H9 (cell line): ENCODE results near the gene DMRT1. TPM values are rescaled to one million over a fixed set of nuclear protein-coding genes. Genes with fewer than 3 reads are reported as not detected.
"Not testable (repeated sequence)": the region's sequence is repeated elsewhere in the genome, so short reads cannot be mapped to it uniquely, and the experiment has no call there.

ENCODE experiments used
- DNase-seq: peaks from one replicate; pipeline ENCODE4 v3.0.0-alpha.2; 2017
- H2AFZ ChIP-seq: one replicate; pipeline ENCODE4 v1.6.1; 2013; ENCODE audit warnings: mild to moderate bottlenecking, low read length, control low read depth, moderate library complexity
- H2AK5ac ChIP-seq: 2 replicates; pipeline ENCODE4 v1.6.1; 2013; ENCODE audit warnings: low read length, control low read depth, mixed read lengths; ENCODE audit not compliant: insufficient read length
- H2BK120ac ChIP-seq: one replicate; pipeline ENCODE4 v1.6.1; 2013; ENCODE audit warnings: low read depth, mild to moderate bottlenecking, low read length, control low read depth, inconsistent platforms; ENCODE audit not compliant: poor library complexity, severe bottlenecking
- H2BK12ac ChIP-seq: 2 replicates; pipeline ENCODE4 v1.6.1; 2013; ENCODE audit warnings: low read length, control low read depth, mixed read lengths, low read depth; ENCODE audit not compliant: insufficient read length
- H2BK15ac ChIP-seq: 2 replicates; pipeline ENCODE4 v1.6.1; 2013; ENCODE audit warnings: low read depth, low read length, control low read depth
- H2BK20ac ChIP-seq: one replicate; pipeline ENCODE4 v1.6.1; 2013; ENCODE audit warnings: low read depth, mild to moderate bottlenecking, low read length, control low read depth, inconsistent platforms; ENCODE audit not compliant: poor library complexity, severe bottlenecking
- H2BK5ac ChIP-seq: 2 replicates; pipeline ENCODE4 v1.6.1; 2013; ENCODE audit warnings: low read length, control low read depth, mixed read lengths; ENCODE audit not compliant: insufficient read length
- H3K14ac ChIP-seq: 2 replicates; pipeline ENCODE4 v1.6.1; 2013; ENCODE audit warnings: low read length, control low read depth; ENCODE audit not compliant: insufficient read depth
- H3K18ac ChIP-seq: 2 replicates; pipeline ENCODE4 v1.6.1; 2013; ENCODE audit warnings: low read depth, mild to moderate bottlenecking, mixed read lengths, low read length, control low read depth; ENCODE audit not compliant: insufficient read length
- H3K23ac ChIP-seq: 2 replicates; pipeline ENCODE4 v1.6.1; 2013; ENCODE audit warnings: low read length, control low read depth, mixed read lengths, low read depth; ENCODE audit not compliant: insufficient read length
- H3K23me2 ChIP-seq: 2 replicates; pipeline ENCODE4 v1.6.1; 2013; ENCODE audit warnings: low read depth, mild to moderate bottlenecking, mixed read lengths, low read length, control low read depth; ENCODE audit not compliant: insufficient read length, poor library complexity, severe bottlenecking
- H3K27ac ChIP-seq: 2 replicates; pipeline ENCODE4 v1.5.1; 2013; ENCODE audit warnings: low read length, control low read depth, mixed read lengths, low read depth; ENCODE audit not compliant: insufficient read length
- H3K27me3 ChIP-seq: 2 replicates; pipeline ENCODE4 v1.6.1; 2013; ENCODE audit warnings: low read length, control low read depth, inconsistent platforms; ENCODE audit not compliant: insufficient read depth
- H3K4ac ChIP-seq: 2 replicates; pipeline ENCODE4 v1.6.1; 2013; ENCODE audit warnings: low read depth, mild to moderate bottlenecking, control low read depth, inconsistent platforms, low read length, moderate library complexity
- H3K4me1 ChIP-seq: 2 replicates; pipeline ENCODE4 v1.6.1; 2013; ENCODE audit warnings: low read length, control low read depth, inconsistent platforms; ENCODE audit not compliant: insufficient read depth
- H3K4me2 ChIP-seq: 2 replicates; pipeline ENCODE4 v1.6.1; 2013; ENCODE audit warnings: low read length, control low read depth, mixed read lengths; ENCODE audit not compliant: insufficient read length, insufficient read depth
- H3K56ac ChIP-seq: 2 replicates; pipeline ENCODE4 v1.6.1; 2013; ENCODE audit warnings: low read depth, mild to moderate bottlenecking, mixed read lengths, low read length, control low read depth; ENCODE audit not compliant: insufficient read length
- H3K79me1 ChIP-seq: 2 replicates; pipeline ENCODE4 v1.6.1; 2013; ENCODE audit warnings: low read depth, mild to moderate bottlenecking, moderate library complexity, low read length, control low read depth, inconsistent platforms; ENCODE audit not compliant: insufficient read depth, poor library complexity, severe bottlenecking
- H3K79me2 ChIP-seq: 2 replicates; pipeline ENCODE4 v1.6.1; 2013; ENCODE audit warnings: low read length, control low read depth, inconsistent platforms; ENCODE audit not compliant: insufficient read depth
- H3K9ac ChIP-seq: 2 replicates; pipeline ENCODE4 v1.6.1; 2013; ENCODE audit warnings: low read length, control low read depth, mixed read lengths; ENCODE audit not compliant: insufficient read length; ENCODE audit errors: extremely low read depth
- H3K9me3 ChIP-seq: one replicate; pipeline ENCODE4 v1.6.1; 2013; ENCODE audit warnings: low read depth, low read length, inconsistent platforms; ENCODE audit not compliant: control insufficient read depth
- H3T11ph ChIP-seq: one replicate; pipeline ENCODE4 v1.6.1; 2013; ENCODE audit warnings: mild to moderate bottlenecking, low read length, control low read depth, inconsistent platforms
- H4K20me1 ChIP-seq: one replicate; pipeline ENCODE4 v1.6.1; 2013; ENCODE audit not compliant: control insufficient read depth, insufficient read length, insufficient read depth
- H4K5ac ChIP-seq: 2 replicates; pipeline ENCODE4 v1.6.1; 2013; ENCODE audit warnings: low read depth, mild to moderate bottlenecking, mixed read lengths, low read length, control low read depth; ENCODE audit not compliant: insufficient read length
- H4K8ac ChIP-seq: replicated peaks from 2 replicates; pipeline ENCODE4 v1.6.1; 2013; ENCODE audit warnings: low read length, control low read depth, mixed read lengths, low read depth; ENCODE audit not compliant: insufficient read length
- H4K91ac ChIP-seq: 2 replicates; pipeline ENCODE4 v1.6.1; 2013; ENCODE audit warnings: low read depth, mild to moderate bottlenecking, moderate library complexity, mixed read lengths, low read length, control low read depth; ENCODE audit not compliant: insufficient read length
- H3K27ac Mint-ChIP-seq, 3 experiments: 2 replicates in 2 of 3; 3 replicates in 1 of 3; pipeline ENCODE4 v1.8.0; 2020 to 2021; ENCODE audit warnings: mixed read lengths in 3 of 3, mild to moderate bottlenecking in 1 of 3, moderate library complexity in 1 of 3
- H3K27me3 Mint-ChIP-seq: 2 replicates; pipeline ENCODE4 v1.8.0; 2021; ENCODE audit warnings: low read depth, mild to moderate bottlenecking, moderate library complexity, mixed read lengths
- H3K36me3 Mint-ChIP-seq, 3 experiments: 2 replicates in 2 of 3; 3 replicates in 1 of 3; pipeline ENCODE4 v1.8.0; 2020 to 2021; ENCODE audit warnings: low read depth in 3 of 3, mixed read lengths in 3 of 3; ENCODE audit not compliant: insufficient read depth in 1 of 3
- H3K4me1 Mint-ChIP-seq, 2 experiments: 2 replicates each; pipeline ENCODE4 v1.8.0; 2020; ENCODE audit warnings: mixed read lengths in 2 of 2
- H3K4me3 Mint-ChIP-seq, 2 experiments: 2 replicates in 1 of 2; 3 replicates in 1 of 2; pipeline ENCODE4 v1.8.0; 2020 to 2021; ENCODE audit warnings: mild to moderate bottlenecking in 2 of 2, mixed read lengths in 2 of 2, moderate library complexity in 1 of 2
- H3K9me3 Mint-ChIP-seq, 2 experiments: 2 replicates in 1 of 2; 3 replicates in 1 of 2; pipeline ENCODE4 v1.8.0; 2020; ENCODE audit warnings: mild to moderate bottlenecking in 2 of 2, mixed read lengths in 2 of 2, moderate library complexity in 1 of 2
- CTCF ChIP-seq: fragments of 200-600 bp; sonication (generic); conservative IDR thresholded peaks from 3 replicates; pipeline ENCODE4 v1.8.0; 2021; ENCODE audit warnings: antibody characterized with exemption, mild to moderate bottlenecking
- WGBS: extraction: QIAGEN DNeasy Blood & Tissue Kit; methylation state at CpG from one replicate; pipeline ENCODE4 v1.1.7; 2013; ENCODE audit warnings: missing lambda C conversion rate, low lambda C conversion rate, mixed read lengths; ENCODE audit not compliant: insufficient read length; ENCODE audit errors: extremely low coverage; 5-methylcytosine and 5-hydroxymethylcytosine counted together
- total RNA-seq: library from RNA; stranded (reverse); gene quantifications from 2 replicates; pipeline ENCODE4 v1.2.1, GENCODE V29; 2021

Gene DMRT1
- total RNA-seq, 1 experiment from 2014 or later = not detected

DNA sequence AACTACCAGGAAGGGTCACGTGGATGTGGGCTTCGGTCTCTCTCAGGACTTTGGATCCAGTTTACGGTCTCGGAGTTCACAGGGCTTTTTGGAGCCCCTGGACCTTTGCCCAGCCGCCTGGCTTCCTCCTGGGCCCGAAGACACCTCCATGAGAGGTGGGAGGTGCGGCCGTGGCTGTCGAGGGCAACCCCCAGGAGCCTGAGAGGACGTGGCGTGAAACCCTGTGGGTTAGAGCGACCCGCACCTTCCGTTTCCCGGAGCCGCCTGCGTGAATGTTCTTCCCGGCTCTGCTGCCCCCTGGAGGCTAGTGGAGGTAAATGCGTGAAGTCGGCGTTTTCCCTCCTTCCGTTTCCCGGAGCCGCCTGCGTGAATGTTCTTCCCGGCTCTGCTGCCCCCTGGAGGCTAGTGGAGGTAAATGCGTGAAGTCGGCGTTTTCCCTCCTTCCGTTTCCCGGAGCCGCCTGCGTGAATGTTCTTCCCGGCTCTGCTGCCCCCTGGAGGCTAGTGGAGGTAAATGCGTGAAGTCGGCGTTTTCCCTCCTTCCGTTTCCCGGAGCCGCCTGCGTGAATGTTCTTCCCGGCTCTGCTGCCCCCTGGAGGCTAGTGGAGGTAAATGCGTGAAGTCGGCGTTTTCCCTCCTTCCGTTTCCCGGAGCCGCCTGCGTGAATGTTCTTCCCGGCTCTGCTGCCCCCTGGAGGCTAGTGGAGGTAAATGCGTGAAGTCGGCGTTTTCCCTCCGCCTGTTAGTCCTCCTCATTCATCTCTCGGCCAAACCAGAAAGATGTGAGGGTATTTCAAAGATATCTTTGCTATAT, 157.0 kb downstream of the DMRT1 start:
- H3K14ac ChIP-seq, H4K20me1 ChIP-seq, H3K4ac ChIP-seq, H3K18ac ChIP-seq, H2BK20ac ChIP-seq, H3T11ph ChIP-seq, H3K4me3 Mint-ChIP-seq, H4K8ac ChIP-seq, H3K79me2 ChIP-seq, H3K27me3 ChIP-seq, H2BK5ac ChIP-seq, H3K23ac ChIP-seq, H2BK120ac ChIP-seq, H3K4me2 ChIP-seq, H4K5ac ChIP-seq, H2AK5ac ChIP-seq, H3K27ac ChIP-seq, H3K56ac ChIP-seq, H2BK15ac ChIP-seq, H2BK12ac ChIP-seq, H4K91ac ChIP-seq, H3K23me2 ChIP-seq, H3K4me1 Mint-ChIP-seq, H3K4me1 ChIP-seq, H3K9ac ChIP-seq, H2AFZ ChIP-seq, H3K79me1 ChIP-seq: not testable (repeated sequence)
- peak; percentile 73 for TF ChIP-seq CTCF
- peak; percentile 35 for DNase-seq
- Mint-ChIP-seq H3K27ac (0 out of 7 replicates have a peak overlapping the region, but pooled peaks of 1 of the 3 experiments have one; percentile 51), H3K36me3 (peaks cover 2 to 15% (median 10%) of the 10 kb centered on the region in 3 experiments; a peak in 5 of 7 replicates), H3K9me3 (peaks cover 40 to 44% of the 10 kb centered on the region in 2 experiments), H3K27me3 (peaks cover 26% of the 10 kb centered on the region)
- peaks cover 19% of the 10 kb centered on the region for H3K9me3 ChIP-seq
- WGBS = no CpG with 5 or more reads among the region's 55 CpGs
